Immature natural killer cell (primary cell): ENCODE data around the gene AP3S1. TPM values are rescaled to one million over a fixed set of nuclear protein-coding genes. Genes with fewer than 3 reads are reported as not detected.

ENCODE experiments used
- polyA plus RNA-seq, 3 donors: library from polyadenylated mRNA; unstranded; fragments of 300-500 nt; fragmentation: Illumina TruSeq; gene quantifications; one replicate each; pipeline ENCODE4 v1.2.3, GENCODE V29; 2021

Gene AP3S1
- polyA plus RNA-seq, 3 donors from 2014 or later = 63.7 to 96.1 (median 71.7) TPM

Other genes starting within 250 kb of the AP3S1 start
- under 1 TPM in 1 of 3 donors, not detected in 2; 0.78 TPM for gene TICAM2, start 239.5 kb upstream of the AP3S1 start, polyA plus RNA-seq
- 10 to 100 TPM; 35.5 to 55.0 (median 40.7) TPM for gene TMED7, start 215.9 kb upstream of the AP3S1 start, polyA plus RNA-seq
- gene CDO1, start 25.3 kb upstream of the AP3S1 start, polyA plus RNA-seq = not detected
- 100 to 1,000 TPM in 2 of 3 donors, 10 to 100 TPM in 1; 91.5 to 140 (median 130) TPM for gene ATG12, start 370 bp upstream of the AP3S1 start, polyA plus RNA-seq
- not detected for gene LVRN, start 120.5 kb downstream of the AP3S1 start, polyA plus RNA-seq
- not detected for gene ARL14EPL, start 190.5 kb downstream of the AP3S1 start, polyA plus RNA-seq
- gene COMMD10, start 243.1 kb downstream of the AP3S1 start, polyA plus RNA-seq = 10 to 100 TPM; 48.8 to 69.1 (median 51.4) TPM